HG03196 (cell line): Measurements from ENCODE around the gene PLXDC2.

Experiments
- ATAC-seq: cut with Tn5 transposase; IDR thresholded peaks from one replicate; pipeline ENCODE4 v1.9.1; 2021; ENCODE audit not compliant: unreplicated experiment

The PLXDC2 gene

GRCh38 chr10:20303453-20304152 lies 487.4 kb downstream of the PLXDC2 start:
- ATAC-seq, result no peak

- ATAC-seq, result no peak
Measured at GRCh38 chr10:20313665-20314064, 497.4 kb downstream of the PLXDC2 start.

DNA sequence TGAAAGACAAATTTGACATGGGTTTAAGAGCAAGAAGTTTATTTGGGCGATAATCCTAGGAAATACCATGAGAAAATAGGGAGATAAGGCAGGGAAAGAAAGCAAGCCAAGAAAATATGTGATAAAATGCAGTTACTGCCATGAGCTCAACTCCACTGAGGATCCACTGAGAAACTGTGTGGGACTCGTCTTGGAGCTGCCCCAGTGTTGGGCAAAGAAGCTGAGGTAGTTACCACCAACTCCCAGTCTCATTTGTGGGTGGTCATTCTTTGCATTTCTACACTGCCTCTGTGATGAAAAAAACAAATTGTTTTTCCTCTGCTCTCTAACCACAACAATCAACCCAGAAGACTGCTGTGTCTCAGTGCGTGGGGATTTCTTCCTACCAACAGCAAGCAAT lies 498.2 kb downstream of the PLXDC2 start:
- ATAC-seq, result no peak

DNA sequence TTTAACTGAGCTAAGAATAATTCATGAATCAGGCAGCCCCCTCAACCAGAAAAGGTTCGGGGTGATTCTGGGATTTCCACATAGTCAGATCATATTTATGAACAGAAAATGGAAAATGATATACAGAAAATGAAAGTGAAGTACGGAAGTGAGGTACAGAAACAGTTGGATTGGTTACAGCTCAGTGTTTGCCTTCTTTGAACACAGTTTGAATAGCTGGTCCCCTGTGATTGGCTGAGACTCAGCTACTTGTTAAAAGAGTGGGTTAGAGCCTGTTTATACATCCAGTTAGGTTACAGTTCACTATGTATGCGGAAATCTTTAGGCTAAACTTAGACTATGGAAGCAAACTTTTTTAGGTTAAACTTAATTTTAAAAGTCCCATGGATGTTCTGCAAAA lies 511.7 kb downstream of the PLXDC2 start:
- ATAC-seq, result no peak

DNA sequence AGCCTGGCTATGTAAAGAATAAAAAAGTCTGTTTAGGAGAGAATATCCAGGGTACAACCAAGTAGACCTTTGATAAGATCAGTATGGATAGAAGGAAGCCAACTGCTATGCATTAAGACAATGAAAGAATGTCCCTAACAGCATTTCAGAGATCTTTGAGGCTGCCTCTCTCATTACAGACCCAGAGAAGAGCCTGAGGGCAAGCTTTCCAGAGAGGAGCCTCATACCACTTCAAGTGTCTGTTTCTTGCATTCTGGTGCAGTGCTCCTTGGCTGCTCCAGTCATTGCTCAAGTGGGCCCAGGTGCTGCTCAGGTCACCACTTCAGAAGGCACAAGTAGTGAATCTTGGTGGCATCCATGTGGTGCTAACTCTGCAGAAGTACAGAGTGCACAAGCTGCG lies 514.0 kb downstream of the PLXDC2 start:
- ATAC-seq, result no peak

- no peak for ATAC-seq
Measured at GRCh38 chr10:20334559-20334958, 518.3 kb downstream of the PLXDC2 start.
